ENCODE measurements around the gene USP24.

DNA sequence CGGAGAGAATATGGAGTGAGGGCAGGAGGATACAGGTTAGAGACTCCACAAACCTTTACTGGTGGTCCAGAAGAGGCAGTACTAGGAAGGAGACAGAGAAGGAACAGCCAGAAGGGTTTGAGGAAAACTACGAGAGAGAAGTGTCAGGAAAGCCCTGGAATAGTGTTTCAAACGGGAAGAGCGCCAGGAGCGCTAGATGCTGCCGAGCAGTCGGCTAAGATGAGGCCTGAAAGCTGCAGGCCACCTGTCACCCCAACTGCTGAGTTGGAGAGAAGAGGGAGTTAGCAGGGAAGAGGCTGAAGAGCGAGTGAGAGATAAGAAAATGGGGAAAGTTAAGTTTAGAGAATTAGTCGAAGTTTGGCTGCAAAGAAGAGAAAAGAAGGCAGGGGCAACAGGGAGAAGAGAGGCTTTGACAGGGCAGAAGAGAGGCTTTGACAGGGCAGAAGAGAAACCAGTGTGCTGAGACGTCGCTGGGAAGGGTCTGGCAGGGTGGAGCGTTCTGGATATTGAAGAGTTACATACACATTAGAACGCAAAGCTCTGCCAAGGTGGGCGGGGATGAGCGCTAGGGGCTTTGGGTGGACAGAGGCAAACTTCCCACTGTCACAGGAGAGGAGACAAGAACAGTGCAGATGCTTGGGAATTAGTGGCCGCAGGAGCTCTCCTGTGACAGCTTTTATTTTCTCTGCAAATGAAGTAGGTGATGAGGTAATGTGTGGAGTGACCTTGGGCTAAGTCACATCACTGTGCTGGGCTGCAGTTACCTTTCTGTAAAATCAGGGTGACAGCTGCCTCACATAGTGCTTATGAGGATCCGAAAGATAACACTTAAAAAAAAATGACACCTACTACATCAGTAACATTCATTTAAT is 144.6 kb downstream of the USP24 start:
- TF ChIP-seq, protein P1, sequence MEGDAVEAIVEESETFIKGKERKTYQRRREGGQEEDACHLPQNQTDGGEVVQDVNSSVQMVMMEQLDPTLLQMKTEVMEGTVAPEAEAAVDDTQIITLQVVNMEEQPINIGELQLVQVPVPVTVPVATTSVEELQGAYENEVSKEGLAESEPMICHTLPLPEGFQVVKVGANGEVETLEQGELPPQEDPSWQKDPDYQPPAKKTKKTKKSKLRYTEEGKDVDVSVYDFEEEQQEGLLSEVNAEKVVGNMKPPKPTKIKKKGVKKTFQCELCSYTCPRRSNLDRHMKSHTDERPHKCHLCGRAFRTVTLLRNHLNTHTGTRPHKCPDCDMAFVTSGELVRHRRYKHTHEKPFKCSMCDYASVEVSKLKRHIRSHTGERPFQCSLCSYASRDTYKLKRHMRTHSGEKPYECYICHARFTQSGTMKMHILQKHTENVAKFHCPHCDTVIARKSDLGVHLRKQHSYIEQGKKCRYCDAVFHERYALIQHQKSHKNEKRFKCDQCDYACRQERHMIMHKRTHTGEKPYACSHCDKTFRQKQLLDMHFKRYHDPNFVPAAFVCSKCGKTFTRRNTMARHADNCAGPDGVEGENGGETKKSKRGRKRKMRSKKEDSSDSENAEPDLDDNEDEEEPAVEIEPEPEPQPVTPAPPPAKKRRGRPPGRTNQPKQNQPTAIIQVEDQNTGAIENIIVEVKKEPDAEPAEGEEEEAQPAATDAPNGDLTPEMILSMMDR (IDR thresholded peaks at IDR 0.05; ENCODE audit: low read depth, low read length, poor library complexity, severe bottlenecking), result no peak
- no peak for TF ChIP-seq EZH2phosphoT487 (IDR thresholded peaks at IDR 0.05; ENCODE audit: borderline replicate concordance, low read length)

All from DOHH2 (cell line).